Hepatocyte (in vitro differentiated cells): Measurements from ENCODE around the gene CNTNAP2. TPM values are rescaled to one million over a fixed set of nuclear protein-coding genes. Genes with fewer than 3 reads are reported as not detected.

Source experiments
- DNase-seq: peaks from one replicate; pipeline ENCODE4 v3.0.0-alpha.2; 2016; ENCODE audit warnings: low spot score
- H2AFZ ChIP-seq: fragments of 200-600 bp; sonication (generic); 2 replicates; pipeline ENCODE4 v1.6.0; 2016; ENCODE audit warnings: antibody characterized with exemption, mild to moderate bottlenecking
- H3K27ac ChIP-seq: fragments of 200-600 bp; sonication (generic); 2 replicates; pipeline ENCODE4 v1.5.1; 2016; ENCODE audit warnings: mild to moderate bottlenecking
- H3K27me3 ChIP-seq: fragments of 200-600 bp; sonication (generic); 2 replicates; pipeline ENCODE4 v1.6.1; 2016
- H3K36me3 ChIP-seq: fragments of 200-600 bp; sonication (generic); replicated peaks from 2 replicates; pipeline ENCODE4 v1.5.1; 2016; ENCODE audit warnings: low read depth; ENCODE audit not compliant: insufficient read depth
- H3K4me1 ChIP-seq: fragments of 200-600 bp; sonication (generic); 2 replicates; pipeline ENCODE4 v1.5.1; 2016; ENCODE audit warnings: mild to moderate bottlenecking, moderate library complexity; ENCODE audit not compliant: insufficient read depth
- H3K4me2 ChIP-seq: fragments of 200-600 bp; sonication (generic); 2 replicates; pipeline ENCODE4 v1.6.0; 2016
- H3K4me3 ChIP-seq: fragments of 200-600 bp; sonication (generic); 2 replicates; pipeline ENCODE4 v1.5.1; 2016; ENCODE audit warnings: mild to moderate bottlenecking
- H3K79me2 ChIP-seq: fragments of 200-600 bp; sonication (generic); 2 replicates; pipeline ENCODE4 v1.6.0; 2017; ENCODE audit warnings: mild to moderate bottlenecking
- H3K9me2 ChIP-seq: fragments of 200-600 bp; sonication (generic); replicated peaks from 2 replicates; pipeline ENCODE4 v1.6.0; 2017; ENCODE audit warnings: mild to moderate bottlenecking; ENCODE audit not compliant: insufficient read depth
- H3K9me3 ChIP-seq: fragments of 200-600 bp; sonication (generic); 2 replicates; pipeline ENCODE4 v1.5.1; 2016; ENCODE audit warnings: low read depth, mild to moderate bottlenecking
- H4K20me1 ChIP-seq: fragments of 200-600 bp; sonication (generic); 2 replicates; pipeline ENCODE4 v1.6.0; 2016; ENCODE audit warnings: mild to moderate bottlenecking; ENCODE audit not compliant: insufficient read depth, poor library complexity, severe bottlenecking
- EZH2 ChIP-seq: fragments of 200-600 bp; sonication (generic); IDR thresholded peaks from 2 replicates; pipeline ENCODE4 v1.6.1; 2016; ENCODE audit warnings: antibody characterized with exemption, mild to moderate bottlenecking, borderline replicate concordance
- EZH2phosphoT487 ChIP-seq: fragments of 200-600 bp; sonication (generic); IDR thresholded peaks from one replicate; pipeline ENCODE4 v1.6.1; 2018; ENCODE audit warnings: antibody characterized with exemption, mild to moderate bottlenecking, low read depth, moderate library complexity; ENCODE audit not compliant: unreplicated experiment, severe bottlenecking
- WGBS: methylation state at CpG from one replicate; pipeline ENCODE4 v1.1.6; 2016; ENCODE audit warnings: low lambda C conversion rate; ENCODE audit errors: missing lambda C conversion rate; 5-methylcytosine and 5-hydroxymethylcytosine counted together
- polyA plus RNA-seq: library from polyadenylated mRNA; unstranded; fragments of >200 nt; fragmentation: Nextera tagmentation; extraction: Ambion mirVana; gene quantifications from 2 replicates; pipeline ENCODE4 v1.2.1, GENCODE V29; 2016
- total RNA-seq: library from RNA; depleted of rRNA; stranded (reverse); fragments of >200 nt; gene quantifications from 2 replicates; pipeline ENCODE4 v1.2.3, GENCODE V29; 2014
- TF ChIP-seq, protein P1 (sequence below): fragments of 200-600 bp; sonication (generic); IDR thresholded peaks from 2 replicates; pipeline ENCODE4 v1.5.1; 2016; ENCODE audit warnings: antibody characterized with exemption, mild to moderate bottlenecking; ENCODE audit not compliant: poor library complexity

The CNTNAP2 gene
- total and polyA plus RNA-seq, 2 experiments from 2014 or later: 7.5 to 14.7 TPM

DNA sequence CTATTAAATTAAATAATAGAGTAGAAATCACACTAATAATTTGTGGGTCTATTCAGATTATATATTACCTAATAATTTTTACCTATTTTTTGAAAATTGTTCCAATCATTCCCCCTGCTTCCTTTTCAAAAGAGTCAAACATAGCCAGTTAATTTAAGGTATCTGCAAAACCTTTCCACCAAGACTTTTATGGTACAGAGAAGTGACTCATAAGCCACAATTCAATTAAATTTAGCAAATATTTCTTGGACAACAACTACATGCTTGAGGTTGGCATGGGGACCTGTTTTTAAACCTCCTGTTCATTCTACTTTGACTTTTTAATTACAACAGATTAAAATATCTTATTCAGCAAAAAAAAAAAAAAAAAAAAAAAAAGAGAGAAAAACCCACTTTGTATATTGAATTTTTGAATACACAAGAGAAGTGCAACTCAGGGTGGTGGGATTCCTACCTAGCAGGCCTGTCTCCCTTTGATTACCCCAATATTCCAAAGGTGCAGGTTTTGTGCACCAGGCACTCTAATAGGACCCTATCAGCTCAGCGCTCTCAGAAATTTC lies 2172.1 kb downstream of the CNTNAP2 start:
- WGBS: 100% methylated on average over 1 of the region's 1 CpG
- H3K4me2 ChIP-seq: no peak overlapping the region
- H2AFZ ChIP-seq: no peak overlapping the region
- H3K9me2 ChIP-seq: no peaks in the 10 kb centered on the region
- H3K4me3 ChIP-seq: no peak overlapping the region
- no peak overlapping the region for H3K27ac ChIP-seq
- TF ChIP-seq EZH2phosphoT487 (no peak), EZH2 (no peak)
- TF ChIP-seq, protein P1, sequence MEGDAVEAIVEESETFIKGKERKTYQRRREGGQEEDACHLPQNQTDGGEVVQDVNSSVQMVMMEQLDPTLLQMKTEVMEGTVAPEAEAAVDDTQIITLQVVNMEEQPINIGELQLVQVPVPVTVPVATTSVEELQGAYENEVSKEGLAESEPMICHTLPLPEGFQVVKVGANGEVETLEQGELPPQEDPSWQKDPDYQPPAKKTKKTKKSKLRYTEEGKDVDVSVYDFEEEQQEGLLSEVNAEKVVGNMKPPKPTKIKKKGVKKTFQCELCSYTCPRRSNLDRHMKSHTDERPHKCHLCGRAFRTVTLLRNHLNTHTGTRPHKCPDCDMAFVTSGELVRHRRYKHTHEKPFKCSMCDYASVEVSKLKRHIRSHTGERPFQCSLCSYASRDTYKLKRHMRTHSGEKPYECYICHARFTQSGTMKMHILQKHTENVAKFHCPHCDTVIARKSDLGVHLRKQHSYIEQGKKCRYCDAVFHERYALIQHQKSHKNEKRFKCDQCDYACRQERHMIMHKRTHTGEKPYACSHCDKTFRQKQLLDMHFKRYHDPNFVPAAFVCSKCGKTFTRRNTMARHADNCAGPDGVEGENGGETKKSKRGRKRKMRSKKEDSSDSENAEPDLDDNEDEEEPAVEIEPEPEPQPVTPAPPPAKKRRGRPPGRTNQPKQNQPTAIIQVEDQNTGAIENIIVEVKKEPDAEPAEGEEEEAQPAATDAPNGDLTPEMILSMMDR: no peak
- no peaks in the 10 kb centered on the region for H4K20me1 ChIP-seq
- no peaks in the 10 kb centered on the region for H3K27me3 ChIP-seq
- H3K79me2 ChIP-seq: no peaks in the 10 kb centered on the region
- DNase-seq: no peak
- H3K36me3 ChIP-seq: no peaks in the 10 kb centered on the region
- H3K9me3 ChIP-seq: no peaks in the 10 kb centered on the region
- peaks cover 5% of the 10 kb centered on the region for H3K4me1 ChIP-seq

DNA sequence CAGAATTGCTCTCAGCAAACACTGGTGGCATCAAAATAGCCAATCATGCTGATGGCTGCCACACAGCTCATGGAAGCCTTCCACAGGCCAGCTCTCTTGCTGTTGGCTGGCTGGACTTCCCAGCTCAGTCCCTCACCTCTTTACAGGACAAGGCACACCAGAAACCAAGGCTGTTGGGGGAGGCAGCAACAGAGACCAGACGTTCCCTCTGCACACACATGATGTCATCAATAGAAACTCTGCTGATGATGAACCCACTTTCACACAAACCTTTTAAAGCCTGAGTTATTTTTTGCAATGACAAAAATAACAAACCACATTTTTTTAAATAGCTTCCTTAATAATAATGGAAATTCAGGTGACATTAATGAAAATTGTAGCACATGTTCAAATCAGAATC lies 2173.0 kb downstream of the CNTNAP2 start:
- DNase-seq: no peak
- H3K79me2 ChIP-seq: no peaks in the 10 kb centered on the region
- no peak overlapping the region for H3K27ac ChIP-seq
- WGBS: 0% methylated on average over 1 of the region's 1 CpG
- no peaks in the 10 kb centered on the region for H4K20me1 ChIP-seq
- TF ChIP-seq, protein P1: no peak
- TF ChIP-seq EZH2 (no peak), EZH2phosphoT487 (no peak)
- H3K4me1 ChIP-seq: peaks cover 5% of the 10 kb centered on the region
- H3K4me2 ChIP-seq: no peak overlapping the region
- no peaks in the 10 kb centered on the region for H3K9me3 ChIP-seq
- H3K36me3 ChIP-seq: no peaks in the 10 kb centered on the region
- H3K4me3 ChIP-seq: no peak overlapping the region
- H3K27me3 ChIP-seq: no peaks in the 10 kb centered on the region
- H3K9me2 ChIP-seq: no peaks in the 10 kb centered on the region
- H2AFZ ChIP-seq: no peak overlapping the region

DNA sequence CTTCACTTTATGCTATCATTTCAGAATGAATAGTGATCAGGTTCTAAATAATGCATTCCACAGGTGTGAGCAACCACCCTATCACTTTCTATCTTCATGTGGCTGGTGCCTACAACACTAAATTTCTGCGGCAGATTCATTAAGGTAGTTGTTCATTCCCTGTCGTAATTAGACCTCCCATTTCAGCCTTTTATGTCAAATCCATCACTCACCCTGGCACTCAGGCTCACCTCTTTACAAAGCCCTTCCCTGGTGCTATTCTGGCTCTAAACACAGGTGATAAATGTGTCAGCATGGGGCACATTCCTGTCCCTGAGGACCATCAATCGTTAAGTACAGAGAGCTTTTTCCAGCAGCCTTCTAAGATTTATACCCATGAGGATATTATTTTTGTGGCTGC lies 2173.9 kb downstream of the CNTNAP2 start:
- no peak for DNase-seq
- Histone ChIP-seq H3K9me2 (no peaks in the 10 kb centered on the region), H3K4me1 (peaks cover 5% of the 10 kb centered on the region), H4K20me1 (no peaks in the 10 kb centered on the region), H3K4me2 (no peak overlapping the region), H3K36me3 (no peaks in the 10 kb centered on the region), H3K79me2 (no peaks in the 10 kb centered on the region), H3K27me3 (no peaks in the 10 kb centered on the region), H3K27ac (no peak overlapping the region), H3K4me3 (no peak overlapping the region), H2AFZ (no peak overlapping the region), H3K9me3 (no peaks in the 10 kb centered on the region)
- TF ChIP-seq, protein P1: no peak
- TF ChIP-seq EZH2 (no peak), EZH2phosphoT487 (no peak)
- 39% methylated on average over 3 of the region's 3 CpGs for WGBS
